Mesendoderm (in vitro differentiated cells): ENCODE results near the gene ACBD4.

Source experiments
- DNase-seq: peaks from one replicate; pipeline ENCODE4 v3.0.0; 2013
- H2AK5ac ChIP-seq: 2 replicates; pipeline ENCODE4 v1.6.1; 2013; ENCODE audit warnings: low read length, inconsistent platforms
- H2BK120ac ChIP-seq: 2 replicates; pipeline ENCODE4 v1.6.1; 2013; ENCODE audit warnings: low read depth, mild to moderate bottlenecking, low read length, moderate library complexity, mixed read lengths
- H2BK15ac ChIP-seq: replicated peaks from 2 replicates; pipeline ENCODE4 v1.6.1; 2013; ENCODE audit warnings: low read depth, mild to moderate bottlenecking, moderate library complexity
- H2BK5ac ChIP-seq: 2 replicates; pipeline ENCODE4 v1.6.1; 2013; ENCODE audit warnings: low read length, inconsistent platforms
- H3K18ac ChIP-seq: 2 replicates; pipeline ENCODE4 v1.6.1; 2013; ENCODE audit warnings: mild to moderate bottlenecking, low read length, mixed read lengths
- H3K23ac ChIP-seq: one replicate; pipeline ENCODE4 v1.6.1; 2013; ENCODE audit warnings: low read length
- H3K27ac ChIP-seq: 2 replicates; pipeline ENCODE4 v1.5.1; 2013; ENCODE audit warnings: low read depth, mild to moderate bottlenecking, inconsistent platforms, low read length, moderate library complexity
- H3K27me3 ChIP-seq: 2 replicates; pipeline ENCODE4 v1.6.1; 2013; ENCODE audit warnings: low read length, control low read depth, mild to moderate bottlenecking, inconsistent platforms; ENCODE audit not compliant: insufficient read depth, poor library complexity
- H3K36me3 ChIP-seq: 2 replicates; pipeline ENCODE4 v1.6.1; 2013; ENCODE audit warnings: low read length, inconsistent platforms; ENCODE audit not compliant: control insufficient read depth, insufficient read depth
- H3K4ac ChIP-seq: one replicate; pipeline ENCODE4 v1.6.1; 2013; ENCODE audit warnings: low read depth, mild to moderate bottlenecking, low read length, moderate library complexity
- H3K4me1 ChIP-seq: 2 replicates; pipeline ENCODE4 v1.6.1; 2013; ENCODE audit warnings: low read depth, low read length, inconsistent platforms; ENCODE audit not compliant: control insufficient read depth
- H3K4me2 ChIP-seq: 2 replicates; pipeline ENCODE4 v1.6.1; 2013; ENCODE audit warnings: low read length
- H3K4me3 ChIP-seq: 2 replicates; pipeline ENCODE4 v1.5.1; 2013; ENCODE audit warnings: mild to moderate bottlenecking, low read length
- H3K56ac ChIP-seq: one replicate; pipeline ENCODE4 v1.6.1; 2013; ENCODE audit warnings: low read length
- H3K79me1 ChIP-seq: 2 replicates; pipeline ENCODE4 v1.6.1; 2013; ENCODE audit warnings: low read length, inconsistent platforms
- H3K79me2 ChIP-seq: 2 replicates; pipeline ENCODE4 v1.6.1; 2013; ENCODE audit warnings: mild to moderate bottlenecking, low read length; ENCODE audit not compliant: control insufficient read depth, insufficient read depth
- H3K9ac ChIP-seq: 2 replicates; pipeline ENCODE4 v1.6.1; 2013; ENCODE audit warnings: low read length, inconsistent platforms
- H4K5ac ChIP-seq: one replicate; pipeline ENCODE4 v1.6.1; 2013; ENCODE audit warnings: low read length
- H4K8ac ChIP-seq: one replicate; pipeline ENCODE4 v1.6.1; 2013; ENCODE audit warnings: low read depth, mild to moderate bottlenecking, control low read depth, low read length, moderate library complexity
- WGBS: extraction: QIAGEN DNeasy Blood & Tissue Kit; methylation state at CpG from one replicate; pipeline ENCODE4 v1.1.7; 2013; ENCODE audit warnings: low lambda C conversion rate, missing lambda C conversion rate; ENCODE audit not compliant: insufficient coverage; ENCODE audit errors: extremely low coverage; 5-methylcytosine and 5-hydroxymethylcytosine counted together

The ACBD4 gene

GRCh38 chr17:45117848-45118646, 17.4 kb upstream of the ACBD4 start:
- no CpG with 5 or more reads among the region's 20 CpGs for WGBS

GRCh38 chr17:45118691-45119090, 16.8 kb upstream of the ACBD4 start:
- no peak for DNase-seq
- no CpG with 5 or more reads among the region's 23 CpGs for WGBS
- no peaks in the 10 kb centered on the region for H3K4me1 ChIP-seq
- no peaks in the 10 kb centered on the region for H3K79me2 ChIP-seq
- no peaks in the 10 kb centered on the region for H3K27me3 ChIP-seq
- H3K9ac ChIP-seq: no peak overlapping the region
- H3K79me1 ChIP-seq: no peaks in the 10 kb centered on the region
- H2BK120ac ChIP-seq: no peak overlapping the region
- H3K36me3 ChIP-seq: no peaks in the 10 kb centered on the region
- H3K23ac ChIP-seq: no peak overlapping the region
- H4K8ac ChIP-seq: no peak overlapping the region
- H2BK5ac ChIP-seq: no peak overlapping the region
- H2AK5ac ChIP-seq: no peak overlapping the region
- no peak overlapping the region for H3K4me3 ChIP-seq
- H3K27ac ChIP-seq: no peak overlapping the region
- no peak overlapping the region for H3K18ac ChIP-seq
- H4K5ac ChIP-seq: no peak overlapping the region
- no peak overlapping the region for H3K56ac ChIP-seq
- no peak overlapping the region for H2BK15ac ChIP-seq
- H3K4me2 ChIP-seq: no peak overlapping the region
- no peak overlapping the region for H3K4ac ChIP-seq

More at GRCh38 chr17:45117848-45118646, 17.4 kb upstream of the ACBD4 start:
- H3K18ac ChIP-seq: no peak overlapping the region
- no peak for DNase-seq
- no peaks in the 10 kb centered on the region for H3K4me1 ChIP-seq
- no peak overlapping the region for H2AK5ac ChIP-seq
- H3K79me1 ChIP-seq: no peaks in the 10 kb centered on the region
- H3K27me3 ChIP-seq: no peaks in the 10 kb centered on the region
- no peak overlapping the region for H3K4me3 ChIP-seq
- H2BK5ac ChIP-seq: no peak overlapping the region
- H4K8ac ChIP-seq: no peak overlapping the region
- H2BK15ac ChIP-seq: no peak overlapping the region
- H2BK120ac ChIP-seq: no peak overlapping the region
- H3K56ac ChIP-seq: no peak overlapping the region
- H3K36me3 ChIP-seq: no peaks in the 10 kb centered on the region
- no peak overlapping the region for H4K5ac ChIP-seq
- H3K27ac ChIP-seq: no peak overlapping the region
- H3K4me2 ChIP-seq: no peak overlapping the region
- H3K79me2 ChIP-seq: no peaks in the 10 kb centered on the region
- no peak overlapping the region for H3K23ac ChIP-seq
- H3K4ac ChIP-seq: no peak overlapping the region
- no peak overlapping the region for H3K9ac ChIP-seq

GRCh38 chr17:45119964-45120363, 15.5 kb upstream of the ACBD4 start:
- no peak overlapping the region for H2BK5ac ChIP-seq
- no peak for DNase-seq

GRCh38 chr17:45120558-45120957, 14.9 kb upstream of the ACBD4 start:
- WGBS: no CpG with 5 or more reads among the region's 22 CpGs
- H2AK5ac ChIP-seq: no peak overlapping the region

More at GRCh38 chr17:45119964-45120363, 15.5 kb upstream of the ACBD4 start:
- Histone ChIP-seq H3K9ac (no peak overlapping the region), H2BK120ac (no peak overlapping the region), H3K4me2 (no peak overlapping the region), H2AK5ac (no peak overlapping the region), H3K27me3 (no peaks in the 10 kb centered on the region), H3K4me1 (no peaks in the 10 kb centered on the region), H4K5ac (no peak overlapping the region), H3K56ac (no peak overlapping the region), H3K27ac (no peak overlapping the region), H3K79me2 (no peaks in the 10 kb centered on the region), H3K23ac (no peak overlapping the region), H4K8ac (no peak overlapping the region), H3K36me3 (no peaks in the 10 kb centered on the region), H3K18ac (no peak overlapping the region), H3K4ac (no peak overlapping the region), H3K79me1 (no peaks in the 10 kb centered on the region), H3K4me3 (no peak overlapping the region), H2BK15ac (no peak overlapping the region)
- WGBS: no CpG with 5 or more reads among the region's 8 CpGs

GRCh38 chr17:45121055-45121454, 14.4 kb upstream of the ACBD4 start:
- no peaks in the 10 kb centered on the region for H3K79me2 ChIP-seq
- no peaks in the 10 kb centered on the region for H3K4me1 ChIP-seq
- no peak overlapping the region for H3K9ac ChIP-seq
- H3K36me3 ChIP-seq: no peaks in the 10 kb centered on the region
- no peak overlapping the region for H2AK5ac ChIP-seq
- no peak overlapping the region for H2BK5ac ChIP-seq
- H4K5ac ChIP-seq: no peak overlapping the region
- no peak overlapping the region for H2BK15ac ChIP-seq
- no peak overlapping the region for H3K56ac ChIP-seq
- H4K8ac ChIP-seq: no peak overlapping the region
- H3K4me2 ChIP-seq: no peak overlapping the region
- no peak overlapping the region for H3K4ac ChIP-seq
- no peak overlapping the region for H3K27ac ChIP-seq
- DNase-seq: no peak
- no peaks in the 10 kb centered on the region for H3K79me1 ChIP-seq
- no peak overlapping the region for H3K18ac ChIP-seq
- no peak overlapping the region for H3K23ac ChIP-seq
- H2BK120ac ChIP-seq: no peak overlapping the region
- H3K4me3 ChIP-seq: no peak overlapping the region
- H3K27me3 ChIP-seq: no peaks in the 10 kb centered on the region
- no CpG with 5 or more reads among the region's 45 CpGs for WGBS

More at GRCh38 chr17:45120558-45120957, 14.9 kb upstream of the ACBD4 start:
- DNase-seq: no peak
- Histone ChIP-seq H3K4me3 (no peak overlapping the region), H3K4ac (no peak overlapping the region), H3K27me3 (no peaks in the 10 kb centered on the region), H3K27ac (no peak overlapping the region), H3K18ac (no peak overlapping the region), H3K79me2 (no peaks in the 10 kb centered on the region), H3K36me3 (no peaks in the 10 kb centered on the region), H3K56ac (no peak overlapping the region), H3K23ac (no peak overlapping the region), H4K8ac (no peak overlapping the region), H2BK5ac (no peak overlapping the region), H3K79me1 (no peaks in the 10 kb centered on the region), H2BK120ac (no peak overlapping the region), H2BK15ac (no peak overlapping the region), H3K4me1 (no peaks in the 10 kb centered on the region), H3K4me2 (no peak overlapping the region), H3K9ac (no peak overlapping the region), H4K5ac (no peak overlapping the region)
